Activated CD4-positive, alpha-beta T cell treated with anti-CD3 and anti-CD28 coated beads for 48 hours (primary cell): ENCODE measurements around the gene OPTN.
"Not testable (repeated sequence)": the region's sequence is repeated elsewhere in the genome, so short reads cannot be mapped to it uniquely, and the experiment has no call there.

Experiments used
- DNase-seq: peaks from one replicate; pipeline ENCODE4 v3.0.0-alpha.2; 2020

Gene OPTN

DNA sequence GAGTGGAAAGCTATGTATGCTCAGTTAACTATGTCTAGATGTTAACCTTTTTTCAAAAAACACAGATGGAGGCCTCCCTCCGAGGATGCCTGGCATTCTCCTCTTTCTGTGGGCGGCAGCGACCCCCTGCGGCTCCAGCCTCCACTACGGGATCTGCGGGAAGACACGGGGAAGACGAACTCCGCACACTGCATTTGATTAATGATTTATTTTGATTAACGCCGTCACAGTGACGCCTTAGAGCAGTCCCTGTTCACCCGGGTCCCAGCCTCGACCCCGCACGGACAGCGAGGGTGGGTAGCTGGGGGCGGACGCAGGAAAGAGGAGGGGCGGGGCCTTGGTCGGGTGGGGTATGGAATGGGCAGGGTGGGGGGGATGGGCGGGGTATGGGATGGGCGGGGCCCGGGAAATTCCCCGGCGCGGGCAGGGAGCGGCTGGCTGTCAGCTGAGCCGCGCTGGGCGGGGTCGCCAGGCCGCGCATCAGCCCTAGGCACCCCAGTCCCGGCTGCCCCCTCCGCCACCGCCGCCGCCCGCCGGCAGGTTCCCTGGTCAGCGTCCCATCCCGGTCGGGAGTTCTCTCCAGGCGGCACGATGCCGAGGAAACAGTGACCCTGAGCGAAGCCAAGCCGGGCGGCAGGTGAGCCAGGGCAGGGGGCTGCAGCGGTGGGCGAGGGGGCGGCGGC, at the start of gene OPTN:
Gene OPTN, plus strand, starts transcription at position 498 of the 683 bp plus-strand sequence. CDS start 8,960 bp downstream, outside the sequence.
- peak; percentile 81 for DNase-seq

DNA sequence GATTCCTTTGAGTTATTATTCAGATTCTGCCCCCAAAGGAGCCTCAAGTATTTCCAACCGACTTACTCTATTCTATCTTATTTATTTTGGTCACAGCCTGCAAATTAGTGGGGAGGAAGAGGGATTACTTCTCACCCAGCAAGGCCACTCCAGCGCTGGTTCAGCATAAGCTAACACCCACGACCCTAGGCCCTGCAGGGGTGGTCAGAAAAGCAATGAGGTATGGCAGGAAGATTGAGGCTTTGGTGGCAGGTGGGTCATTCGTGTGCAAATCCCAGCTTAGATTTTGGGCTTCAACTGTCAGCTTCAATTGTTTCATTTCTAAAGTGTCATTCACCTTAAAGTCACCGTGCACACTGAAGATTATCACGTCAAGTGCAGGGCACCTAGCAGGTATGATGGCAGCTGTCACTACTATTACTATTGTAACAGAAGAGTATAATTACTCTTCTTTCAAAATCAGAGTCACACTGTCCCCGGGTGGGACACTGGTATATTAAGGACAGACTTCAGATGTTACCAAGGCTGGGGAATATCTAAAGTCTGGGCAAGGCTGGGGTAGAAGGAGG, 48.8 kb upstream of the OPTN start:
- DNase-seq: no peak

DNA sequence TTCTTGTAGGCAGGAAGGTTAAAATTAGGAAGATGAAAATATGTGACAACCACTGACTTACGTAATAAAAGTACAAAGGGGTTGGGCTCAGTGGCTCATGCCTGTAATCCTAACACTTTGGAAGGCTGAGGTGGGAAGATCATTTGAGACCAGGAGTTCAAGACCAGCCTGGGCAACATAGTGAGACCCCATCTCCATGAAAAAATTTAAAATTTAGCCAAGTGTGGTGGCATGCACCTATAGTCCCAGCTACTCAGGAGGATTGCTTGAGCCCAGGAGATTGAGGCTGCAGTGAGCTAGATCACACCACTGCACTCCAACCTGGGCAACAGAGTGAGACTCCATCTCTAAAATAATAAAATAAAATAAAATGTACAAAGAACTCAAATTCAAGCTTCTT, 46.8 kb upstream of the OPTN start:
- not testable (repeated sequence) for DNase-seq

DNA sequence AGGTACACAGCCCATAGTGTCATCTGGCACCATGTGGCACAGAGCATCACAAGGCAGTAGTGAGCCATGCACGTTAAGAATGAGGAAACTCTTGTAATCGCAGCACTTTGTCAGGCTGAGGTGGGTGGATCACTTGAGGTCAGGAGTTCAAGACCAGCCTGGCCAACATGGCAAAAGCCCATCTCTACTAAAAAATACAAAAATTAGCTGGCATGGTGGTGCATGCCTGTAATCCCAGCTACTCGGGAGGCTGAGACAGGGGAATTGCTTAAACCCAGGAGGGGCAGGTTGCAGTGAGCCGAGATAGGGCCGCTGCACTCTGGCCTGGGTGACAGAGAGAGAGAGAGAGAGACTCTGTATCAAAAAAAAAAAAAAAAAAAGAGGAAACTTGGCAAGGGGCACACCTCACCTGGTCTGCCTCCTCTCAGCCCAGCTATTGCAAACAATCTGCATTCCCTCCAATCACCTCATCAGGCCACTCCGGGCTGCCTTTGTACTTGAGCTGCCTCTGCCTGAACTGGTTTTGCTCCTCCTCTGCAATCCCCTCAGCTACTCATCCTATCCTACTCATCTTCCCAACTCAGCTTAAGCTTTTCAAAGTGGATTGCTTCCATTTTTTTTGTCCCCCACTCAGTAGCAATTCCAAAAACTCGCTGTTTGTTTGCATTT, 46.0 kb upstream of the OPTN start:
- no peak for DNase-seq

DNA sequence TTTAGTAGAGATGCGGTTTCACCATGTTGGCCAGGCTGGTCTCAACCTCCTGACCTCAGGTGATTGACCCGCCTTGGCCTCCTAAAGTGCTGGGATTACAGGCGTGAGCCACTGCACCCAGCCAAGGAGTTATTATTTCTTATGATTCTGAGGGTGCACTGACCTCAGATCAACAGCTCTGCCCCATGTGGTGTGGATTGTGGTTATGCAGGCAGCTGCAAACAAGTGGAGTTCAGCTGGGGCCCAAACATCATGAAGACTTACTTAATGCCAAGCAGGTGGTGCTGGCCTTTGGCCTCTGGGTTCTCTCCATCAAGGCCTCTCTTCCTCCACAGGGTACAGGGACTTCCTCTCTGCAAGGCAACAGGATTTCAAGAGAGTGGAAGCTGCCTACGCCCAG, 45.1 kb upstream of the OPTN start:
- no peak for DNase-seq

DNA sequence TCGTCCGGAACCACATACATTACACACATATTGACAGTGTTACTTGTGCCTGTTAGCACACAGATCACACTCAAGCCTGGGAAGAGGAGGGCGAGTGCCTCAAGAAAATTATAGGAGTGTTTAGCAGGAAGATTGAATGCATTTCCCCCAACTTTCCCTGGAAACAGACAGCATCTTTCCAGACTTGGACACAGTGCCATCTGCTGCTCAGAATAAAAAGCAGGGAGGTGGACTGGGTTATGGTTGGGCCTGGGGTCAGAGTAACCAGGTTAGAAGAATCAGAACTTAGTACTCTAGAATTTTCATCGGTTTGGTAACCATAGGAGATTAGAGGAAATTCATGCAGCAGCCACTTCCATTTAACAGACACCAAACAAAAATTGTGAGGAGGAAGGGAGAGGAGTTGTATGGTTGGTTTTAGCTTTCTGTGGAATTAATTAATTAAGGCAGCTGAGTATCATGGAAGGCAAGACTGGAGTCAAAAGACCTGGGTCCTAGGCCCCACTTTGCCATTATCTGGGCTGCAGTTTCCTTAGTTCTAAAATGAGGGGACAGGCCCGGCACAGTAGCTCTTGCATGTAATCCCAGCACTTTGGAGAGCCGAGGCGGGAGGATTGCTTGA, 43.4 kb upstream of the OPTN start:
- no peak for DNase-seq

DNA sequence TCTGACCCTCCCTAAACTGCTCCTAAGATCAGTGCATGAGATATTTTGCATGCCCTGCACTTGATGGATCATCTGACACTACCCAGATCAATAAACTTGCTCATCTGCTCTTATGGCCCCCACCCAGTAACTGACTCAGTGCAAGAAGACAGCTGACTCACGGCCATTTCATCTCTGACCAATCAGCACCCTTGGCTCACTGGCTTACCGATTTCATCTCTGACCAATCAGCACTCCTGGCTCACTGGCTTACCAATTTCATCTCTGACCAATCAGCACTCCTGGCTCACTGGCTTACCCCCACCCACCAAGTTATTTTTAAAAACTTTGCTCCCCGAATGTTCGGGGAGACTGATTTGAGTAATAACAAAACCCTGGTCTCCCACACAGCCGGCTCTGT, 37.2 kb upstream of the OPTN start:
- peak; percentile 33 for DNase-seq

DNA sequence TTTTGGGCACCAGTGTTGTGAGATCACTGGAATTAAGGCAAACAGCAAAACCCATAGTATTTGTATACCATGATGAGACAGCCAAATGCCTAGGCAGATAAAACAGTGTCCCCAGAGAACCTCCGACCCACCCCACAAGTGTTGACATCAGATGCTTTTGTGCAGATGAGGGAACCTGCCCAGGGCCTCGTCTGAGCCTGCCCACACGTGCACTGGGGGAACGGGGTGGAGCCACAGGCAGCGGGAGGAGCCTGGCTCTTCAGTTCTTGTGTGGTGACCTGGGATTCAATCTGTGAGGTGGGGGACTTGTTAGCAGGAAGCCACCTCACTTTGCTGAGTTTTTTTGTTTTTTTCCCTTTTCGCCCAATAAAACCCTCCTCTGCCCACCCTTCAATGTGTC, 33.4 kb upstream of the OPTN start:
- DNase-seq: no peak

DNA sequence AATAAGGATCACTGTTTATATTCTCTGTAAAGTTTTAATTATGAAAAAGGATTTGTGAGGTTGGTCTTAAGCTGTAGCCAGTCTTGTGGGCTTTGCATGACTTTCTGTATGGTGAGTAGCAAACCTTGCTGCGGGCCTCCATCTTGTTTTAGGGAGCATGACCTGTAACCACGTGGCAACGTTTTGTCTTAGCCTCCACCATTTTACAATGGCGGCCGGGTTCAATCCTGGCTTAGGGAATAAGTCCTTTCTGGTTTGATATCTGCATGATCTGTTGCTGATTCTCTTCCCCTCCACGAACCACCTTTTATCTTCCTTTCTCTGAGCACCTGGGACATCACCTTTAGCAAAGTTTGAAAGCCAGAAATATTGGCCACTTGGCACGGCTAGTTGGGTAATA, 32.5 kb upstream of the OPTN start:
- no peak for DNase-seq

DNA sequence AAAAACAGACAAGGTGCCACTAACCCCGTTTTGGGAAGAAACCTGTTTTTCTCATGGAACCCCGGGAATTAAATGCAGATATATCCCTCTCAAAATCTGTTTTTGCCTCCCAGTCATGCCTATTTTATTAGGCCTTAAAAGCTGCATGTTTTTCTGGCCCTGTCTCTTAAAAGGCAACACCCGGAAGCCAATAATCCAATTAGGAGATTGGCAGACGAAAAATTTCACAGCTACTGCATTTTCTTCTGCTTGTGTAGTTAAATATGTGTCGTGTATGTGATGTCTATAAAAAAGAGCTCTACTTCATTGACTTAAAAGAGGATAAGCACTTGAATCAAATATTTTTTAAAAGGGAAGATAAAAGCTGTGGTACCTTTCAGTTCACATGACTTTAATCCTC, 31.9 kb upstream of the OPTN start:
- DNase-seq: no peak

DNA sequence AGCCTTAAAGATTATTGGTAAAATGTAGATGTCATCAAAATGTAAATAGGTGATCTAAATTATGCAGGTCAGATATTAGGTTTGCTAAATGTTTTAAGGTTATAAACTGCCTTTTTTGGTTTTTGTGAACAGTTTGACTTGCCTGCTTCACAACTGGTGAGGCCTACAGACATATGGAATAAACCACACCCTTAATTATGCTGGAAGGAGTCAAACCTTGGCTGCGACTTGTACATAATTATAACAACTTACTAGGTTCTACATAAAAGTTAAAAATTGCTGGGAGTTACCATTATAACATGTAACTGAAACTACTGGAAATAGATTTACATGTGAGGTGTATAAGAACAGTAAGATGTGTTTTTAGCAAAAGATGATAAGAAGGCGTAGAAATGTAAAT, 31.5 kb upstream of the OPTN start:
- no peak for DNase-seq

DNA sequence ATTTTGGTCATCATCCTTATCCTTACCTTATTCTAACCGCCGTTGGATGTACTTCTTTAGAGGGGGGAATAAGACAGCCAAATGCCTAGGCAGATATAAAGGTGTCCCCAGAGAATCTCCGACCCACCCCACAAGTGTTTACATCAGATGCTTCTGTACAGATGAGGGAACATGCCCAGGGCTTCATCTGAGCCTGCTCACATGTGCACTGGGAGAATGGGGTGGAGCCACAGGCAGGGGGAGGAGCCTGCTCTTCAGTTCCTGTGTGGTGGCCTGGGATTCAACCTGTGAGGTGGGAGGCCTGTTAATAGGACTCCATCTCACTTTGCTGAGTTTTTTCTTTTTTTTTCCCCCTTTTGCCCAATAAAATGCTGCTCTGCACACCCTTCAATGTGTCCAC, 27.6 kb upstream of the OPTN start:
- DNase-seq: peak; percentile 7

DNA sequence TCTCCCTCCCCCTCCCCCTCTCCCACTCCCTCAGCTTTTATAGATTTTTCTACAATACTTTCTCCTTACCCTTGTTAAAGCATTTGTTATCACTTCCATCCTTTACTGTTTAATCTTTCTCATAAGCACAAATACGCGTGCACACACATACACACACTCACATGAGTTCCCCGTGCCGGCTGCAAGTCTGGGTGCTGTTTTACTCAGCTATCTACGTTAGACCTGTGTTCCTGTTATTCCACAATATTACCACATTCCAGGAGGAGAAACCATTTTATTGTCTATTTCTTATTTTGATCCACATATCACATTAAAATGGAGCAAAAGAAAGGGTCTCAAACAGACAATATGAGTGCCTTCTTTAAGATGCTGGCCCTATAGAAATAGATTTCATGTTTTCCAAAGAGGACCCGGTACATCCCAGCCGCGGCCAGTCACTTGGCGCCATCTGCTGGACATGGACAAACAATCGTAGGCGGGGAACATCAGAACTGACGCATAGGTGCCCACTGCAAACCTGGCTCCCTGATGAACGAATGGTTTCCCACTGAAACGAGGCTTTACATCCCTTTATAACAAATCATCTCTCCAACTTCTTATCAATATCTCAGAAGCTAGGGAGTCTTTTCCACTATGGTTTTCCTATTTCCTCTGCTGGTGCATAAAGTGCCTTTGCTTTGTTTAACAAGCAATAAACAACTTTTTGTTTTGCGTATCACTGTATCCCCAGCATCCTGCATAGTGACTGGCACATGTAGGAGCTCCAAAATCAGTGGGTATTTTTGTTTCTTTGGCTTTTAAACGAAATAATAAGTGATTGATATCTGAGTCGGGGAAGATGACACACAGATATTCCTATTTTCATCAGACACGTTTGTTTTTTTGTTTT, 25.2 kb upstream of the OPTN start:
- peak; percentile 76 for DNase-seq

DNA sequence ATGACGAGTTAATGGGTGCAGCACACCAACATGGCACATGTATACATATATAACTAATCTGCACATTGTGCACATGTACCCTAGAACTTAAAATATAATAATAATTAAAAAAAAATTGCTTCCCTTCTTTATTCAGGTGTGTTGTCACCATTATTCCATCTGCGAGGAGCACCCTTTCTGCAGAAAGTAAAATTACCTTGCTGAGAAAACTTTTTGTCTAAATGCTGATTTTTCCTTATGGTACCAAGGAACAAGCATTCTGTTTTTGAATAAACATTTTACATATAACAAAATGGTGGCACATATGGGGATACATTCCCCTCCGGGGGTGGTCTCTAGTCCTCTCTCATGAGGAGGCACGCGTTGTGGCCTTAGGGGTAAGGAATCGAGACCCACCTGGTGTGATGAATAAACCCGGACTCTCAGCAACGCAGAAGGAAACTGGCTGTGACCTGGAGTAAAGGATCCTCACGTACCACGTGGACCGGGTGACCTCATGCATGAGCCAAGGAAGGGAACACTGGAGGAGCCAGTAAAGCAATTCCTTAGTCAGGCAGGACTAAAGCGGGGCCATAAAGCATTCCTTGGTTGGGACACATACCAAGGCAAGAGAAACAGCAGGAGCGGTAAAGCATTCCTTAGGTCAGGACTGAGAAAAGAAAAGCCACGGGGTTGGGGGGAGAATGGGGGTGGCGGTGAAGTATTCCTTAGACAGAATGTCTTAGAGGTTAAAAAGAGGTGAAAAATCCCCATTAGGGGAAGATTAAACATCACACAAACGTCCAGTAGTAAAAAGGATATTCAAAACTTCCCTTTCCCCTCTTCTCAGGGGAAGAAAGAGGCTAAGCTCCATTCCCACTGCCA, 20.8 kb upstream of the OPTN start:
- no peak for DNase-seq

DNA sequence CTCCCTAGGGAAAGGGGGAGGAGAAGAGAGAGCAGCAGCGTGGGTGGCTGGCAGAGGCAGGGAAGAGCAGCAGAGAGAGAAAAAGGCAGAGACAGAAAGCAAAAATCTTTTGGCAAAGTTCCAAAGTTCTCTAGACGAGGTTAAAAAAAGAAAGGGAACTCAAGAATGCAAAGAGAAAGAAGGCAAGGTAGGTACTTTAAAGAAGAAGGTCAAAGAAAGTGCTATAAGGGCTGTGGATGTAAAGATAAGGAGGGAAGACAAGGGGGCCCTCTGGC, 20.2 kb upstream of the OPTN start:
- DNase-seq: no peak

DNA sequence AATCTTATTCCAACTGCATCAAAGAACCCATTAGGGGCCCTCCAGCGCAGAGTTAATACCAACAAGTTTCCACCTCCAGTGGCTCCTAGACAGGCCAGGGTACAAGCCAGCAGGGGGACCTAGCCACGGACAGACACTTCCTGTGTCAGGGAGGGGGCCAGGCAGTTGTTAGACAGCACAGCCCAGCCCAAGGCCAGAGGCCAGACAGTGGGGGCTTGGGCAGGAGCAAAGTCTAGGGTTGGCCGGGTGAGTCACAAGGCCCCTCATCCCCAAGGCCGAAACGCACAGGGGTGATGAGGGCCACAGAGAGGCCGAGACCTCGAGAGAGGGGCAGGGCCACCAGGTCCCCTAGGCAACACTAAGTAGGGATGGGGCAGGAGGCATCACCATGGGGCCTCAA, 19.3 kb upstream of the OPTN start:
- no peak for DNase-seq

DNA sequence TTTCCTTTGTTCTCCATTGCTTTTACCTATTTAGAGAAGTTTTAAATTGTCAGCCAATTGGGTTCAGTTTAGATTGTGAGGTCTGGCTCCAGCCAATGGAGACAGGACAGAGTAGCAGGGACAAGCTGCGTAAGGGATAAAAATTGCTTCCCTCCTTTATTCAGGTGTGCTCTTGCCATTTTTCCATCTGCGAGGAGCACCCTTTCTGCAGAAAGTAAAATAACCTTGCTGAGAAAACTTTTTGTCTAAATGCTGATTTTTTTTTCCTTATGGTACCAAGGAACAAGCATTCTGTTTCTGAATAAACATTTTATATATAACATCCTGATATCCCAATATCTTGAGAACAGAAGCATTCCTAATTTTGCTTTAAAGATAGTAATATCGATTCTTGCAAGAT, 16.3 kb upstream of the OPTN start:
- not testable (repeated sequence) for DNase-seq

DNA sequence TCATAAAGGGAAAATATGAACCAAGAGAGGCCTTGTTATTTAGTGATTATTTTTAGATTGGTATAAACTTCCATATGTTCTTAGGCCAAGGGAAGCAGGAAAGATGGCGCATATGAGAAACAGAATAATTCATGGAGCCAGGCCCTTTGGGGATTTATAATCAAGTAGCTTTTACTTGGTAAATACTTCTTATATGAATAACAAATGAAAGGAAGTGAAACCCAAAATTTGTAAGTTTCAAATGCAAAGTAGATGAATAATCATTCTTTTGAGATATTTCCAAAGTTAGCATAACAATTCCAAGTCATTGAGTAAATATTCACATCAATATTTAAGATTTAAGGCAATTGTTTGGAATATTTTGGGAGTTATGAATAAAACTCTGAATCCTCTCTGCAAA, 13.9 kb upstream of the OPTN start:
- no peak for DNase-seq

DNA sequence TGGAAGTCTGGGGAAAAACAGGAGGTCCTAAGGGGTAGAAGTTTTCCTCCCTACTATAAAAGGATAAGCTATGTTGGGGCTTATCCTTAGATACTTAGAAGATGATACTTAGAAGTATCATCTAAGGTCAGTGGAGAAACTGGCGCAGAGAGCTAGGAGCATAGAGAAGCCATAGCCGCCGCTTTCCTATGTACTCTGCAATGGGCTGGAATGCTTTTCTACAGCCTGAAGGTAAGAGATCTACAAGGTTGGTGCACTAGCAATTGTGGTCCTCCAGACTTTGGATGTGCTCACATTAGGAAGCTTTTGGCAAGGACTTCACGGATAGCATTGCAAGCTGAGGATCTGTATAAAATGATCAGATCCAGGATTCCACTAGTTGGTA, 12.4 kb upstream of the OPTN start:
- DNase-seq: no peak

DNA sequence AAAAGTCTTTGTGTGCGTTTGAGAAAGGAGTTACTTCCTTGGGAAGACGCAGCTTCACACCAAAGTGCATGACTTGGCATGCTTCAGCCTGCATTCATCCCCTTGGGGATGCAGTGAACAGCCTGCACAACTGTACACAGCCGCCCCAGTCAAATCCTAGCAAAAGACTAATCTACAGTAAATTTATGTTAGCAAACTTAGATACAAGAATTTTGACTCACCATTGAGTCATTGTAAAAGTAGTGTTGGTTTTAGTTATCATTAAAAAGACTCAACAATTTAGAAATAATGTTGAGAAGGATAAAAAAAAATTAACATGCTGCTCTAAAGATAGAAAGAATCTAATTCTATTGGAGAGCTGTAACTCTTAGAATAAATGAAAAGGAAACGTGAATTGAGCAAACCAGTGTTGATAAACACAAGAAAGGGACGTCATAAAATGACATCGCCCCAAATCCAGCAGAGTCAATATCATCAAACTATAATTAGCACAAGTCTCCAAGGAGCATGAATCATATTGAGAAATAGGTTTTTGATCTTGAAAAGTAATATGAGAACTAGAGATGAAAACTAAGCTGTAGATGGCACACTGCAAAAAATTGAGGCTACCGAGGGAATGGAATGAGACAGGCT, 11.9 kb upstream of the OPTN start:
- DNase-seq: no peak

DNA sequence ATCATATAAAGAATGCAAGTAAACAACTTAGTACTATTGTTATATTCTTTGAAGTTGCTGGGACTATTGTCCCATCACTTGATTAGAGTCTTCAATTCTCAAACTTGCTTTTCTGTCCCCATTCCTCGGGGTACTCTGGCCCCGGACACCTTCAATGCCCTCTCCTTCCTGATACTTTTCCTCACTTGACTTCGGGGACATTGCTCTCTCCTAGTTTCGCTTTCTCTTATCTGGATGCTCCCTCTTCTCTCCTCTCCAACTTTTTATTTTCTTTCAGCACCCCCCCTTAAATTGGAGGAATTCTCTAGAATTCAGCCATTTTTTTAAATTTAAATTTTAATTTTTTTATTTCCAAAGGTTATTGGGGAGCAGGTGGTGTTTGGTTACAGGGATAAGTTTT, 10.6 kb upstream of the OPTN start:
- DNase-seq: no peak

DNA sequence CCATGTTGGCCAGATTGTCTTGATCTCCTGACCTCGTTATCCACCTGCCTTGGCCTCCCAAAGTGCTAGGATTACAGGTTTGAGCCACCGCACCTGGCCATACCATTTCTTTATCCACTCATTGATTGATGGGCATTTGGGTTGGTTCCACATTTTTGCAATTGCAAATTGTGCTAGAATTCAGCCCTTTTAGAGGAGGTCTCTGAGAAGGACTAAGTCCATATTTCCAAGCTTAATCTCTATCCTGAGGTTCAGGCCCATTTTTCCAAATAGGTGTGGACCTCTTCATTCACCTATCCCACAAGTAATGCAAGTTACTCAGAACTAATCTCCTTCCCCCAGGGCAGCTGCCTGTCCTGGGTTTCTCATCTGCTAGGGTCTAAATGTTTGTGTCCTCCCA, 9.7 kb upstream of the OPTN start:
- DNase-seq: no peak
